PC-9 (cell line): ENCODE results near the gene PRDM15. TPM values are rescaled to one million over a fixed set of nuclear protein-coding genes. Genes with fewer than 3 reads are reported as not detected.

Source experiments
- BruUV-seq: library from RNA; stranded (reverse); fragments of 400-500 nt; replicated peaks from 2 replicates; lab custom pipeline; 2021; lab: Mats Ljungman, UMichigan
- CTCF ChIA-PET: fragments of 300-600 bp; sonication (Branson Sonifier 250); formaldehyde crosslinking; loops from one replicate; lab custom pipeline; 2022; ENCODE audit warnings: antibody characterized with exemption; lab: Charles Lee
- POLR2A ChIA-PET: fragments of 300-600 bp; sonication (Branson Sonifier 250); formaldehyde crosslinking; loops from one replicate; lab custom pipeline; 2022; ENCODE audit warnings: antibody characterized with exemption; ENCODE audit not compliant: unreplicated experiment; lab: Charles Lee
- DNase-seq, 2 experiments: peaks; one replicate each; pipeline versions ENCODE4 v3.0.0 to v3.0.0-alpha.2; 2015 to 2022; ENCODE audit warnings: mixed read lengths in 1 of 2
- H2AFZ ChIP-seq: fragments of 200-600 bp; sonication (generic); 2 replicates; pipeline ENCODE4 v1.8.1; 2017; ENCODE audit warnings: antibody characterized with exemption
- H3F3A ChIP-seq: fragments of 200-600 bp; sonication (generic); 2 replicates; pipeline ENCODE4 v1.8.1; 2017; ENCODE audit warnings: antibody characterized with exemption, mild to moderate bottlenecking, low read depth; ENCODE audit not compliant: insufficient read depth
- H3K27ac ChIP-seq: fragments of 200-600 bp; sonication (generic); 2 replicates; pipeline ENCODE4 v1.6.1; 2016; ENCODE audit warnings: mixed run types
- H3K27me3 ChIP-seq: fragments of 200-600 bp; sonication (generic); 2 replicates; pipeline ENCODE4 v1.6.1; 2016; ENCODE audit warnings: low read depth, mixed run types; ENCODE audit not compliant: insufficient read depth
- H3K36me3 ChIP-seq: fragments of 200-600 bp; sonication (generic); 2 replicates; pipeline ENCODE4 v1.6.1; 2016; ENCODE audit warnings: low read depth, mixed run types
- H3K4me1 ChIP-seq: fragments of 200-600 bp; sonication (generic); replicated peaks from 2 replicates; pipeline ENCODE4 v1.6.1; 2016; ENCODE audit warnings: mixed run types; ENCODE audit not compliant: insufficient read depth
- H3K4me2 ChIP-seq: fragments of 200-600 bp; sonication (generic); 2 replicates; pipeline ENCODE4 v1.6.1; 2017; ENCODE audit warnings: mixed run types
- H3K4me3 ChIP-seq: fragments of 200-600 bp; sonication (generic); 2 replicates; pipeline ENCODE4 v1.6.1; 2016; ENCODE audit warnings: mixed run types
- H3K79me2 ChIP-seq: fragments of 200-600 bp; sonication (generic); 2 replicates; pipeline ENCODE4 v1.6.1; 2017; ENCODE audit warnings: low read depth, mixed run types
- H3K9me2 ChIP-seq: fragments of 200-600 bp; sonication (generic); 2 replicates; pipeline ENCODE4 v1.8.1; 2017; ENCODE audit warnings: mild to moderate bottlenecking; ENCODE audit not compliant: insufficient read depth
- H3K9me3 ChIP-seq: fragments of 200-600 bp; sonication (generic); 2 replicates; pipeline ENCODE4 v1.8.1; 2016; ENCODE audit warnings: low read depth; ENCODE audit not compliant: insufficient read depth
- H4K20me1 ChIP-seq: fragments of 200-600 bp; sonication (generic); 2 replicates; pipeline ENCODE4 v1.8.1; 2017; ENCODE audit not compliant: insufficient read depth
- CTCF ChIP-seq: fragments of 200-600 bp; sonication (generic); conservative IDR thresholded peaks from 2 replicates; pipeline ENCODE4 v1.6.1; 2017; ENCODE audit warnings: mixed run types, antibody characterized with exemption, mild to moderate bottlenecking, moderate library complexity
- EZH2 ChIP-seq: fragments of 200-600 bp; sonication (generic); IDR thresholded peaks from 2 replicates; pipeline ENCODE4 v1.8.0; 2017; ENCODE audit warnings: antibody characterized with exemption, low read depth
- intact Hi-C: fragments of 100-400 bp; cut with micrococcal nuclease; formaldehyde crosslinking; loops from one replicate; pipeline ENCODE4 v1.10.0; 2022; ENCODE audit not compliant: unreplicated experiment
- total RNA-seq: library from RNA; stranded (reverse); gene quantifications from 2 replicates; pipeline ENCODE4 v1.2.3, GENCODE V29; 2021

The PRDM15 gene
- total RNA-seq, 1 experiment from 2014 or later: 8.8 TPM

GRCh38 chr21:41925767-41926116, 46.6 kb upstream of the PRDM15 start:
- no peaks in the 10 kb centered on the region for H3K9me3 ChIP-seq
- ChIA-PET CTCF (no interaction called here), POLR2A (interaction anchor here (0.7 kb wide), 1 partner anchor 261 kb away, joined by 6 read pairs; no protein-coding TSS in a partner anchor)
- no peak overlapping the region for H3K4me2 ChIP-seq
- no peak overlapping the region for H3K27ac ChIP-seq
- no peaks in the 10 kb centered on the region for H3K4me1 ChIP-seq
- H3K79me2 ChIP-seq: no peaks in the 10 kb centered on the region
- H3K4me3 ChIP-seq: no peak overlapping the region
- no peaks in the 10 kb centered on the region for H3K27me3 ChIP-seq
- H4K20me1 ChIP-seq: no peaks in the 10 kb centered on the region
- no peak overlapping the region for H2AFZ ChIP-seq
- H3K36me3 ChIP-seq: no peaks in the 10 kb centered on the region
- H3F3A ChIP-seq: no peaks in the 10 kb centered on the region
- no TSS peak for BruUV-seq
- intact Hi-C loops: no loop called here
- no peaks in the 10 kb centered on the region for H3K9me2 ChIP-seq
- TF ChIP-seq CTCF: no peak
- TF ChIP-seq EZH2: no peak
- no peak for DNase-seq

GRCh38 chr21:41924368-41924754, 45.2 kb upstream of the PRDM15 start:
- H3K4me2 ChIP-seq: no peak overlapping the region
- no peaks in the 10 kb centered on the region for H4K20me1 ChIP-seq
- no peak overlapping the region for H3K27ac ChIP-seq
- intact Hi-C loops: no loop called here
- no peak overlapping the region for H2AFZ ChIP-seq
- ChIA-PET CTCF (no interaction called here), POLR2A (no interaction called here)
- no peak for DNase-seq
- no peaks in the 10 kb centered on the region for H3K79me2 ChIP-seq
- H3K4me1 ChIP-seq: no peaks in the 10 kb centered on the region
- no peaks in the 10 kb centered on the region for H3K27me3 ChIP-seq
- no peaks in the 10 kb centered on the region for H3K36me3 ChIP-seq
- no peaks in the 10 kb centered on the region for H3K9me2 ChIP-seq
- no TSS peak for BruUV-seq
- no peak for TF ChIP-seq CTCF
- no peak for TF ChIP-seq EZH2
- H3K9me3 ChIP-seq: no peaks in the 10 kb centered on the region
- H3K4me3 ChIP-seq: no peak overlapping the region
- H3F3A ChIP-seq: no peaks in the 10 kb centered on the region

GRCh38 chr21:41923631-41924367, 44.7 kb upstream of the PRDM15 start:
- H3K9me3 ChIP-seq: no peaks in the 10 kb centered on the region
- no peak overlapping the region for H3K27ac ChIP-seq
- H3K36me3 ChIP-seq: no peaks in the 10 kb centered on the region
- no peak overlapping the region for H3K4me2 ChIP-seq
- H2AFZ ChIP-seq: no peak overlapping the region
- no peaks in the 10 kb centered on the region for H3F3A ChIP-seq
- no TSS peak for BruUV-seq
- H3K79me2 ChIP-seq: no peaks in the 10 kb centered on the region
- H3K4me1 ChIP-seq: no peaks in the 10 kb centered on the region
- ChIA-PET POLR2A (no interaction called here), CTCF (no interaction called here)
- H3K9me2 ChIP-seq: no peaks in the 10 kb centered on the region
- no peaks in the 10 kb centered on the region for H3K27me3 ChIP-seq
- H4K20me1 ChIP-seq: no peaks in the 10 kb centered on the region
- H3K4me3 ChIP-seq: no peak overlapping the region
- no peak for DNase-seq
- intact Hi-C loops: no loop called here
- TF ChIP-seq EZH2 (no peak), CTCF (no peak)
